Adrenal gland (tissue), 12 donors: ENCODE results near the gene TMA7. TPM values are rescaled to one million over a fixed set of nuclear protein-coding genes. Genes with fewer than 3 reads are reported as not detected.

Experiments
- DNase-seq, 7 donors: peaks; one replicate each; pipeline ENCODE4 v3.0.0-alpha.2; 2019 to 2020
- H3K27ac ChIP-seq, 5 donors: fragments of 200-600 bp; sonication (generic) in 4 of 5; 1 replicate in 3 of 5; 2 replicates in 2 of 5; pipeline versions ENCODE4 v1.5.1 to v1.8.0; 2016 to 2020; ENCODE audit warnings: mild to moderate bottlenecking in 1 of 5
- H3K27me3 ChIP-seq: fragments of 200-600 bp; 2 replicates; pipeline ENCODE4 v1.8.0; 2021
- H3K36me3 ChIP-seq, 2 donors: fragments of 200-600 bp; replicated peaks in 1 of 2; 1 replicate in 1 of 2; 2 replicates in 1 of 2; pipeline versions ENCODE4 v1.5.1 to v1.8.0; 2018 to 2022
- H3K4me1 ChIP-seq, 2 donors: fragments of 200-600 bp; replicated peaks in 1 of 2; 1 replicate in 1 of 2; 2 replicates in 1 of 2; pipeline versions ENCODE4 v1.5.1 to v1.8.0; 2018 to 2021
- H3K4me3 ChIP-seq, 4 donors: fragments of 200-600 bp; sonication (generic) in 3 of 4; one replicate each; pipeline ENCODE4 v1.5.1; 2016 to 2018
- H3K9me3 ChIP-seq, 3 donors: fragments of 200-600 bp; sonication (generic) in 1 of 3; replicated peaks in 1 of 3; 1 replicate in 2 of 3; 2 replicates in 1 of 3; pipeline versions ENCODE4 v1.5.1 to v1.8.0; 2016 to 2021
- CTCF ChIP-seq, 6 experiments: fragments of 450-650 bp in 4 of 6; fragments of 200-600 bp in 2 of 6; sonication (generic) in 1 of 6; IDR thresholded peaks; 1 replicate in 5 of 6; 2 replicates in 1 of 6; pipeline versions ENCODE4 v1.5.1 to v1.8.0; 2016 to 2021; ENCODE audit warnings: antibody characterized with exemption in 6 of 6, mild to moderate bottlenecking in 2 of 6, moderate library complexity in 1 of 6
- POLR2A ChIP-seq, 2 donors: fragments of 450-650 bp; IDR thresholded peaks; one replicate each; pipeline ENCODE4 v1.6.1; 2017; ENCODE audit warnings: antibody characterized with exemption in 2 of 2, mild to moderate bottlenecking in 2 of 2, moderate library complexity in 1 of 2
- WGBS, 4 donors: extraction: QIAGEN DNeasy Blood & Tissue Kit in 2 of 4; methylation state at CpG; one replicate each; pipeline versions ENCODE4 v1.1.5 to v1.1.7; 2013 to 2017; 5-methylcytosine and 5-hydroxymethylcytosine counted together
- intact Hi-C, 2 donors: fragments of 100-400 bp; cut with DNase I; formaldehyde crosslinking; loops; one replicate each; pipeline versions ENCODE4 v1.14.1 to v1.15.0; 2022 to 2023
- polyA plus RNA-seq, 3 donors: library from polyadenylated mRNA; stranded (reverse); fragments of 200-250 nt in 2 of 3; fragments of 350-450 nt in 1 of 3; fragmentation: Illumina TruSeq in 1 of 3; extraction: RNeasy Lipid Tissue Mini Kit (QIAGEN cat#74804) in 1 of 3; gene quantifications; one replicate each; pipeline ENCODE4 v1.2.3, GENCODE V29; 2013 to 2014
- total RNA-seq, 9 donors: library from RNA; depleted of rRNA in 4 of 9; stranded (reverse); fragments of >200 nt in 4 of 9; fragments of 120-200 nt in 1 of 9; fragmentation: NEBNext Ultra II Directional in 1 of 9; extraction: Animal tissue kit (Norgen Biotek cat#: 25700) in 1 of 9; gene quantifications; one replicate each; pipeline versions ENCODE4 v1.1.0 to v1.2.4, GENCODE V29; 2013 to 2023
- donor health status: healthy with polysubstance abuse.
- donor health status: Bipolar disorder and iron deficiency.
- donor health status: DM: yes; HTN: yes; CAD: no.
- donor health status: DM: no; HTN: no; CAD: no.
- donor health status: DM: no; HTN: no; CAD: no.
- donor health status: DM: yes; HTN: yes; CAD: no.

Gene TMA7
- total and polyA plus RNA-seq, 12 donors, result 177 to 891 (median 284) TPM

- intact Hi-C loops, result loop anchor here (5.0 to 10.0 kb wide), 4 partner anchors 37 to 240 kb away; no protein-coding TSS in a partner anchor
- Histone ChIP-seq H3K27ac (peak overlapping the region in 1 of 5 donors; percentile 79), H3K36me3 (peaks cover 0 to 20% of the 10 kb centered on the region in 2 donors), H3K27me3 (no peaks in the 10 kb centered on the region), H3K4me3 (no peak overlapping the region), H3K4me1 (peaks cover 8 to 18% of the 10 kb centered on the region in 2 donors), H3K9me3 (no peaks in the 10 kb centered on the region)
- DNase-seq, result no peak
- WGBS, 4 donors, result 62 to 74% (median 69%) methylated on average over 9 to 15 of the region's 15 CpGs
- TF ChIP-seq CTCF (IDR thresholded peaks at IDR 0.05) (no peak), POLR2A (IDR thresholded peaks at IDR 0.05) (no peak)
Observed at GRCh38 chr3:48434591-48435222, 5.3 kb upstream of the TMA7 start.

GRCh38 chr3:48435223-48435595, 4.8 kb upstream of the TMA7 start:
- WGBS, 4 donors, result 75 to 87% (median 79%) methylated on average over 4 of the region's 4 CpGs
- no peak for TF ChIP-seq CTCF (IDR thresholded peaks at IDR 0.05)
- TF ChIP-seq POLR2A (IDR thresholded peaks at IDR 0.05), result no peak
- Histone ChIP-seq H3K27me3 (no peaks in the 10 kb centered on the region), H3K4me3 (no peak overlapping the region), H3K36me3 (peaks cover 0 to 20% of the 10 kb centered on the region in 2 donors), H3K9me3 (no peaks in the 10 kb centered on the region), H3K4me1 (peaks cover 5 to 14% of the 10 kb centered on the region in 2 donors), H3K27ac (peak overlapping the region in 1 of 5 donors; percentile 79)
- intact Hi-C loops, result loop anchor here (5.0 to 10.0 kb wide), 4 partner anchors 38 to 240 kb away; no protein-coding TSS in a partner anchor
- DNase-seq, result no peak

GRCh38 chr3:48435774-48436476, 4.1 kb upstream of the TMA7 start:
- WGBS, 4 donors, result 36 to 42% (median 39%) methylated on average over 5 to 7 of the region's 7 CpGs
- Histone ChIP-seq H3K4me3 (no peak overlapping the region), H3K4me1 (peaks cover 7 to 15% of the 10 kb centered on the region in 2 donors), H3K27me3 (no peaks in the 10 kb centered on the region), H3K27ac (peak overlapping the region in 1 of 5 donors; percentile 46), H3K36me3 (peaks cover 0 to 20% of the 10 kb centered on the region in 2 donors), H3K9me3 (no peaks in the 10 kb centered on the region)
- peak; percentile 77 to 95 (median 89) for DNase-seq
- intact Hi-C loops, result loop anchor here (5.0 to 10.0 kb wide), 4 partner anchors 39 to 241 kb away; no protein-coding TSS in a partner anchor
- TF ChIP-seq POLR2A (IDR thresholded peaks at IDR 0.05) (no peak), CTCF (IDR thresholded peaks at IDR 0.05) (peak; percentile 99 to 100 (median 100))

GRCh38 chr3:48436477-48436787, 3.6 kb upstream of the TMA7 start:
- Histone ChIP-seq H3K4me1 (peaks cover 12 to 20% of the 10 kb centered on the region in 2 donors), H3K27me3 (no peaks in the 10 kb centered on the region), H3K36me3 (peaks cover 0 to 20% of the 10 kb centered on the region in 2 donors), H3K4me3 (no peak overlapping the region), H3K27ac (peak overlapping the region in 1 of 5 donors; percentile 46), H3K9me3 (no peaks in the 10 kb centered on the region)
- TF ChIP-seq POLR2A (IDR thresholded peaks at IDR 0.05), result no peak
- TF ChIP-seq CTCF (IDR thresholded peaks at IDR 0.05), result no peak
- DNase-seq, result no peak
- WGBS, 4 donors, result 0 to 38% (median 22%) methylated on average over 1 of the region's 1 CpG
- intact Hi-C loops, result loop anchor here (5.0 to 10.0 kb wide), 4 partner anchors 39 to 242 kb away; no protein-coding TSS in a partner anchor
